CD8-positive, alpha-beta memory T cell (primary cell): Measurements from ENCODE around the gene ONECUT3. TPM values are rescaled to one million over a fixed set of nuclear protein-coding genes. Genes with fewer than 3 reads are reported as not detected.
A peak's percentile ranks its signal among the peaks of the same experiment; 100 is the strongest.

Source experiments
- CTCF ChIA-PET: fragments of 350-600 bp; sonication (Branson Sonifier 250); formaldehyde crosslinking; loops from one replicate; lab custom pipeline; 2021; ENCODE audit warnings: antibody characterized with exemption; lab: Charles Lee
- POLR2A ChIA-PET: fragments of 350-600 bp; sonication (Branson Sonifier 250); formaldehyde crosslinking; loops from one replicate; lab custom pipeline; 2021; ENCODE audit warnings: antibody characterized with exemption; lab: Charles Lee
- DNase-seq, 5 donors: peaks; one replicate each; pipeline versions ENCODE4 v3.0.0 to v3.0.0-alpha.2; 2020 to 2022; ENCODE audit warnings: mixed read lengths in 1 of 5
- H3K27ac ChIP-seq: one replicate; pipeline ENCODE4 v1.7.0; 2013; ENCODE audit warnings: low read depth, mild to moderate bottlenecking, low read length, moderate library complexity
- H3K27me3 ChIP-seq: 2 replicates; pipeline ENCODE4 v1.7.0; 2013; ENCODE audit warnings: low read length, mild to moderate bottlenecking; ENCODE audit not compliant: insufficient read depth, poor library complexity, severe bottlenecking
- H3K36me3 ChIP-seq: 2 replicates; pipeline ENCODE4 v1.7.0; 2013; ENCODE audit warnings: mild to moderate bottlenecking, low read length, moderate library complexity; ENCODE audit not compliant: insufficient read depth
- H3K4me1 ChIP-seq: 2 replicates; pipeline ENCODE4 v1.7.0; 2013; ENCODE audit warnings: mild to moderate bottlenecking, low read length, moderate library complexity; ENCODE audit not compliant: insufficient read depth
- H3K4me3 ChIP-seq: 2 replicates; pipeline ENCODE4 v1.7.0; 2013; ENCODE audit warnings: mild to moderate bottlenecking, low read length
- H3K9me3 ChIP-seq: 2 replicates; pipeline ENCODE4 v1.7.0; 2013; ENCODE audit warnings: mild to moderate bottlenecking, low read length
- H3K27ac Mint-ChIP-seq, 8 donors: one replicate each; pipeline ENCODE4 v1.8.0; 2020 to 2021; ENCODE audit warnings: mixed read lengths in 8 of 8, mild to moderate bottlenecking in 6 of 8, inconsistent platforms in 3 of 8, moderate library complexity in 3 of 8
- H3K27me3 Mint-ChIP-seq, 2 donors: one replicate each; pipeline ENCODE4 v1.8.0; 2020 to 2021; ENCODE audit warnings: mixed read lengths in 2 of 2, mild to moderate bottlenecking in 1 of 2, moderate library complexity in 1 of 2
- H3K36me3 Mint-ChIP-seq, 3 donors: one replicate each; pipeline ENCODE4 v1.8.0; 2020 to 2021; ENCODE audit warnings: mixed read lengths in 3 of 3, inconsistent platforms in 1 of 3, mild to moderate bottlenecking in 1 of 3
- H3K4me1 Mint-ChIP-seq, 3 donors: one replicate each; pipeline ENCODE4 v1.8.0; 2020 to 2021; ENCODE audit warnings: mixed read lengths in 3 of 3, inconsistent platforms in 1 of 3, mild to moderate bottlenecking in 1 of 3
- H3K4me3 Mint-ChIP-seq, 7 donors: one replicate each; pipeline ENCODE4 v1.8.0; 2020 to 2021; ENCODE audit warnings: mixed read lengths in 7 of 7, mild to moderate bottlenecking in 6 of 7, moderate library complexity in 4 of 7, inconsistent platforms in 2 of 7
- H3K9me3 Mint-ChIP-seq, 5 donors: one replicate each; pipeline ENCODE4 v1.8.0; 2020 to 2022; ENCODE audit warnings: mixed read lengths in 5 of 5, mild to moderate bottlenecking in 3 of 5, moderate library complexity in 2 of 5, inconsistent platforms in 1 of 5
- polyA plus RNA-seq: library from polyadenylated mRNA; unstranded; fragments of 300-500 nt; fragmentation: Illumina TruSeq; gene quantifications from one replicate; pipeline ENCODE4 v1.2.3, GENCODE V29; 2021
- total RNA-seq, 2 experiments: library from RNA; stranded (reverse); gene quantifications; one replicate each; pipeline ENCODE4 v1.2.3, GENCODE V29; 2021

Gene ONECUT3
- total and polyA plus RNA-seq, 3 experiments from 2014 or later = not detected

DNA sequence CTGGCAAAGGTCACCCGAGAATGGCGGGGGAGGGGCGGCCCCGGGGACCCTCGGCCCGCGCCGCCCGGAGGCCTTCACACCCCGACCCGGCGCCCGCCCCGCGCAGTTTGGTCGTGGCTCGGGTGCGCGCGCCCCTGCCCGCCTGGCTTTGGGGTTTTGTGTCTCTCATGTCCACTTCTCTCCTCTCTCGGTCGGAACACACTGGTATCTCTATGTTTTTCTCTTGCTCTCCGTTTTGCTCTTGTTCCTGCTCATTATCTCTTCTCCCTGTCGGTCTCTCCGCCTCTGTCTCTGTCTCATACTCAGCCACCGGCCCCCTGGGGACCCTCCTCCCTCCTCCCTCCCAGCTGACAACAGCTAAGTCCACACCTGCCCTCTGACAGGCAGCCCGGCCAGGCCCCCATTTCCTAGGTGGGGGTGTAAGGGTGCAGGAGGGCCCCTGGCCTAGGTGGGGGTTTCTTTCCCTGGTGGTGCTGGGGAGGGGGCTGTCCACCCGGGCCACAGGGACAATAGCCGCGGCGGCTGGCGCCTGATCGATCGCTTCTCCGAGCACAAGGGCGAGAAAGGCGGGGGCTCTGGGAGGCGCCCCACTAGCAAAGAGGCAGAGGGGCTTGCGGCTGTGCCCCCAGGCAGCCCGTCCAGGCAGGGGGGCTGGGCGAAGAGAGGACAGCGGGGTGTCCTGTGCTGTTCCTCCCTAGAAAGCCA, 2.3 kb downstream of the ONECUT3 start:
- Histone ChIP-seq H3K4me3 (no peak overlapping the region), H3K27me3 (peaks cover 58% of the 10 kb centered on the region), H3K36me3 (no peaks in the 10 kb centered on the region), H3K27ac (no peak overlapping the region), H3K9me3 (no peaks in the 10 kb centered on the region), H3K4me1 (no peaks in the 10 kb centered on the region)
- Mint-ChIP-seq H3K9me3 (no peaks in the 10 kb centered on the region), H3K27me3 (peaks cover 48 to 51% of the 10 kb centered on the region in 2 donors), H3K27ac (peak overlapping the region in 2 of 8 donors; percentile 67 to 76), H3K4me1 (peaks cover 4 to 19% (median 5%) of the 10 kb centered on the region in 3 donors), H3K36me3 (no peaks in the 10 kb centered on the region), H3K4me3 (peak overlapping the region in 3 of 7 donors; percentile 7 to 72 (median 67))
- POLR2A ChIA-PET = no interaction called here
- DNase-seq = no peak
- CTCF ChIA-PET = interaction anchor here (1.0 kb wide), 1 partner anchor 13 kb away, joined by 3 read pairs; no protein-coding TSS in a partner anchor

DNA sequence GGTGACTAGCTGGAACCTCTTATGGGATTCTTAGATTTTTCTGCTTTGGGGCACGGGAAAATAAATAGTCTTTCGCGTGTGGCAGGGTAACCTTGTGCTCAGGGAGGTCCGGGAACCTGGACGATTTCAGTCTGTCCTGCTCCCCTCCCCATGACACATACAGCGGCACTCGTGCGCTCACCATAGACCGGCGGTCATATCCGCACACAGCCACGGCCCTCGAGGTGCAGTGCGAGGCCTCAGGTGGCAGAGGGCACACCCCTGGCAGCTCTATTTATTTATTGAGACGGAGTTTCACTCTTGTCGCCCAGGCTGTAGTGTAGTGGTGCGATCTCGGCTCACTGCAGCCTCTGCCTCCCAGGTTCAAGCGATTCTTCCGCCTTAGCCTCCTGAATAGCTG, 3.0 kb downstream of the ONECUT3 start:
- Histone ChIP-seq H3K27ac (no peak overlapping the region), H3K4me1 (no peaks in the 10 kb centered on the region), H3K9me3 (no peaks in the 10 kb centered on the region), H3K27me3 (peaks cover 53% of the 10 kb centered on the region), H3K4me3 (no peak overlapping the region), H3K36me3 (no peaks in the 10 kb centered on the region)
- no peak for DNase-seq
- Mint-ChIP-seq H3K4me3 (peak overlapping the region in 3 of 7 donors; percentile 23 to 50 (median 28)), H3K27ac (no peak overlapping the region), H3K9me3 (no peaks in the 10 kb centered on the region), H3K27me3 (peaks cover 50 to 51% of the 10 kb centered on the region in 2 donors), H3K36me3 (no peaks in the 10 kb centered on the region), H3K4me1 (peaks cover 4 to 19% (median 5%) of the 10 kb centered on the region in 3 donors)
- ChIA-PET CTCF (no interaction called here), POLR2A (no interaction called here)

DNA sequence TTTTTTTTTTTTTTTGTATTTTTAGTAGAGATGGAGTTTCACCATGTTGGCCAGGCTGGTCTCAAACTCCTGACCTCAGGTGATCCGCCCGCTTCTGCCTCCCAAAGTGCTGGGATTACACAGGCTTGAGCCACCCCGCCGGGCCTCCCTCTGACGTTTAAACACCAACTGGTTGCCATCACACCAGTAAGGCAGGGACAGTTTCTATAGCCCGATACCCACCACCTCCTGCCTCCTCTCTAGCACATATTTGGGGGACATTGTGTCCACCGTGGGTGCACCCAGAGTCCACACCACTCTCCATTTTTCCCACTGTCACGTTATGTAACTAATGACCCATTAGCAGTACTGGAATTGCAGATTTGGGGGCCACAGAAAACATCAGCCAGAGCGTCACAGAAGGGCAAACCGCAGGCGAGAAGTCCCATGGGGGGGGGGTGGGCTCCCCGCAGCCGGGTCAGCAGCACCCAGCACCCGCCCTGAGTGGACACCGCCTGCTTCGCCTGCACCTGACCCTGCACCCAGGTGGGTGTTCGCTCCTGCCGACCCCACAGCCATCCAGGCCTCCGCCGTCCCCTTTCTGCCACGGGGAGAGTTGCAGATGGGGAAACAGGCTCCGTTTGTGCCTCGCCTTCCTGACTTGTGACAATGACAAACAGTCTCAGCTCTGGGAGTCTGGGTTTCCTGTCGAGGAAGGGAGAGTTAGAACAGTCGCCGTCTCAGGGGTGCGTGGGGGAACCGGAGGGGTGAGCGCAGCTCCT, 3.6 kb downstream of the ONECUT3 start:
- H3K9me3 ChIP-seq = no peaks in the 10 kb centered on the region
- H3K27ac Mint-ChIP-seq = peak overlapping the region in 4 of 8 donors; percentile 22 to 69 (median 54)
- no peaks in the 10 kb centered on the region for H3K4me1 ChIP-seq

DNA sequence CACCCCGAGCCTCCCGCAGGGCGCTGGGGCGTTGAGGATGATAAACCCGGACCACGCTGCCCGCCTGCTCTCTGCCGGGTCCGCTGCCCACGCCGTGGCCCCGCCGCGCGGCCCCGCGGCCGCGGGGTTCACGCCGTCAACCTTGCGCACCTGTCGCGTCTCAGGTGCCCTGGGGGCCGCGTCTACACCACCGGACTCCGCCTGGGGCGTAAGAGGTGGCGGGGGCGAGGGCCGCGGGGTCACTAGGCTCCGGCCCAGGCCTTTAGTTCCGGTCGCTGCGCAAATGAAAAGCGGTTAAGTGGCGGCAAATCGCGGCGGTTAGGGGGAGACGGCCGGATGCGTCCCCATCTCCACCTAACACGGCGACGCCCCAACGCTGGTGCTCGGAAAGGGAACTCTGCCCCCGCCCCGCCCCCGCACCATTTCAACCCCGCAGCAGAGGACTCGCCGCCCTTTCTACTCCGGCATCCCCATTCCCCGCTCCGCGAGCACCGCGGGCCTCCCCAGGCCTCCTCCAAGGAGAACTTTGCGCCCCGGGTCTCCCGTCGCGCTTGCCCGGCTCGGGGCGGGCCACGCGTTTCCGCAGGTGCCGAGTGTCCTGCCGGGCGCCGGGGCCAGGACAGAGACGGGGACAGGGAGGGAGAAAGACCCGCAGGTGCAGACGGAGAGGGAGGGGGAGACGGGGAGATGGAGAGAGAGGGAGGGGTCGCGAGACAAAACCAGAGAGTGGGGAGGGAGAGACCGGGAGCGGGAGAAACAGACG, 4.3 kb downstream of the ONECUT3 start:
- ChIA-PET POLR2A (no interaction called here), CTCF (no interaction called here)
- Histone ChIP-seq H3K27me3 (peaks cover 44% of the 10 kb centered on the region), H3K27ac (no peak overlapping the region), H3K4me1 (no peaks in the 10 kb centered on the region), H3K4me3 (no peak overlapping the region), H3K36me3 (no peaks in the 10 kb centered on the region), H3K9me3 (no peaks in the 10 kb centered on the region)
- H3K36me3 Mint-ChIP-seq = no peaks in the 10 kb centered on the region
- H3K27me3 Mint-ChIP-seq = peaks cover 39 to 45% of the 10 kb centered on the region in 2 donors
- peaks cover 4 to 16% (median 4%) of the 10 kb centered on the region in 3 donors for H3K4me1 Mint-ChIP-seq
- DNase-seq = no peak
- no peaks in the 10 kb centered on the region for H3K9me3 Mint-ChIP-seq
- no peak overlapping the region for H3K27ac Mint-ChIP-seq
- H3K4me3 Mint-ChIP-seq = no peak overlapping the region

More for the DNA sequence above, 3.6 kb downstream of the ONECUT3 start:
- peaks cover 4 to 16% (median 4%) of the 10 kb centered on the region in 3 donors for H3K4me1 Mint-ChIP-seq
- H3K4me3 Mint-ChIP-seq = peak overlapping the region in 1 of 7 donors; percentile 40
- peaks cover 46 to 51% of the 10 kb centered on the region in 2 donors for H3K27me3 Mint-ChIP-seq
- no peak for DNase-seq
- peaks cover 52% of the 10 kb centered on the region for H3K27me3 ChIP-seq
- no peaks in the 10 kb centered on the region for H3K36me3 Mint-ChIP-seq
- no peaks in the 10 kb centered on the region for H3K9me3 Mint-ChIP-seq
- ChIA-PET CTCF (no interaction called here), POLR2A (no interaction called here)
- no peak overlapping the region for H3K27ac ChIP-seq
- no peaks in the 10 kb centered on the region for H3K36me3 ChIP-seq
- no peak overlapping the region for H3K4me3 ChIP-seq

DNA sequence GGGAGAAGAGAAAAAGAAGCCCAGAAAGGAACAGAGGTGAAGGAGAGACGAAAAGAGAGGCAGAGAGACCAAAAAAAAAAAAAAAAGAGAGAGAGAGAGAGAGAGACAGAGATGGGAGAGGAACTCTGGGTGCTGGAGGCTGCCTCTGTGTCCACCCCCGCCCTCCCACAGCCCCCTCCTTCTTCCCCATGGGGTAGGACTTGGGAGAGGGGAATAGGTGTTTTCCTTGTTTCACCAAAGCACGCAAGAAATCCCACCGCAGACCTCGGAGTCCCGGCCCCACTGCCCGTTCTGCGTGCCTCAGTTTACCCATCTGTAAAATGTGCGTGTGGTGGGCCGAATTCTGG, 4.9 kb downstream of the ONECUT3 start:
- H3K9me3 Mint-ChIP-seq = no peaks in the 10 kb centered on the region
- Histone ChIP-seq H3K27ac (no peak overlapping the region), H3K27me3 (peaks cover 41% of the 10 kb centered on the region), H3K36me3 (no peaks in the 10 kb centered on the region), H3K4me3 (no peak overlapping the region), H3K9me3 (no peaks in the 10 kb centered on the region), H3K4me1 (no peaks in the 10 kb centered on the region)
- no peak overlapping the region for H3K4me3 Mint-ChIP-seq
- ChIA-PET CTCF (no interaction called here), POLR2A (no interaction called here)
- no peak for DNase-seq
- H3K27me3 Mint-ChIP-seq = peaks cover 40 to 44% of the 10 kb centered on the region in 2 donors
- H3K4me1 Mint-ChIP-seq = peaks cover 4 to 13% (median 4%) of the 10 kb centered on the region in 3 donors
- H3K36me3 Mint-ChIP-seq = no peaks in the 10 kb centered on the region
- H3K27ac Mint-ChIP-seq = no peak overlapping the region

DNA sequence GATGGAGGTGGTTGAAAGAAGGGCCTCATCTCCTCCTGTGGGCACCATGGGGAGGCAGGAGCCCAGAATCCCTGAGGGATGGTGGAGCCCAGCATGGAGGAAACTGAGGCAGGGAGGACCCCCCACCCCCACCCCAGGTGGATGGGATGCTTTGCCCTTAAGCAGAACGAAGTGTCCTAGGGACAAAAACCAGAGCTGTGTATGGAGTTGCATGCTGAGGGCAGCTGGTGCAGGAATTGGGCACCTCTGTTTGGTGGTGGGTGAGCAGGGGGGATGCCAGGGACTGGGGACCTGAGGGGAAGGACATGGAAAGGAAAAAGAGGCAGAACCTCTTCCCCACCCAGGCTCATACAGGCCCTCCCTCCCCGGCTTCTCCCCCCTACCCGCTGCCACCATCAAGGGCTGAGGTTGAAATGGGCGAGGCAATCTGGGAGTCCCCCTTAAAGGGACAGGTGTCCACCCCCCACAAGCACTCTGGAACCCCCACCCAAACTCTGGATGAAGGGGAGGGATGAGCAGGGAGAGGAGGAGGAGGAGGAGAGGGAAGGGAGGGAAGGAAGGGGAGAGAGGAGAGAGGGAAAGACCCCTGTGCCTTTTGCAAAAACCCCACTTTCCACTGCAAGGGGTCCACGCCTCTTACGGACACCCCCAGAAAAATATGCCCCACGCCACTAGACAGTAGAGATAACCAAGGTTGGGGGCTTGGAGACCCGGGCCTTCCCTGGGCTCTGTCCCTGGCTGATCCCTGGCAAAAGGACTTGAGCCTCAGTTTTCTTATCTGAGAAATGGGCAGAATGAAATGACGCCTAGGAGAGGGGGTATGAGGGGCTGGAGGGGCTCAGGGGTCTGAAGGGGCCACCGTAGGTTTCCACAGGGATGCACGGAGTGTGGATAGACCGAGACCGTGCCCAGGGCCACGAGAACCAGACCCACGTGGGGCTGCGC, 5.9 kb downstream of the ONECUT3 start:
- H3K27me3 ChIP-seq = peaks cover 50% of the 10 kb centered on the region
- DNase-seq = no peak
- H3K27ac ChIP-seq = no peak overlapping the region
- H3K36me3 ChIP-seq = no peaks in the 10 kb centered on the region
- CTCF ChIA-PET = no interaction called here
- Mint-ChIP-seq H3K9me3 (no peaks in the 10 kb centered on the region), H3K36me3 (no peaks in the 10 kb centered on the region), H3K27ac (no peak overlapping the region), H3K4me1 (peaks cover 4 to 13% (median 4%) of the 10 kb centered on the region in 3 donors), H3K27me3 (peaks cover 49 to 54% of the 10 kb centered on the region in 2 donors), H3K4me3 (no peak overlapping the region)
- H3K4me3 ChIP-seq = no peak overlapping the region
- no peaks in the 10 kb centered on the region for H3K9me3 ChIP-seq
- POLR2A ChIA-PET = no interaction called here
- no peaks in the 10 kb centered on the region for H3K4me1 ChIP-seq

DNA sequence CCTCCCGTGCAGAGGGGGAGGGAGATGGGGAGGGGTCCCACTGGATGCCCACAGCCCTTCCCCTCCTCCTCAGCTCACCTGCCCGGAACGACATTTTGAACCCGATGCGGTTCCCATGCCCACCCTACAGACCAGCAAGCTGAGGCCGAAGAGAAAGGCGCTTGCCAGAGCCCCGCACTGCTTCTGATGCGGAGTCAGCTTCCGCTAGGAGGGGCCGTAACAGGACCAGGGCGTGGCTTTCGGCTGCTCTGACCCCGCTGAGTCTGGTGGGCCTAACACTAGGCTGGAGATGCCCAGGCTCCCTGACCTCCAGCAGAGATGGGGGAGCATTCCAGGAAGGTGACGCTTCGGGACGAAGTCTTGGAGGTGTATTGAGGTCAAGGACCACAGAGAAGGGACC, 6.7 kb downstream of the ONECUT3 start:
- Mint-ChIP-seq H3K27ac (no peak overlapping the region), H3K27me3 (peaks cover 52 to 58% of the 10 kb centered on the region in 2 donors), H3K9me3 (no peaks in the 10 kb centered on the region), H3K36me3 (no peaks in the 10 kb centered on the region), H3K4me3 (no peak overlapping the region), H3K4me1 (peaks cover 4 to 13% (median 4%) of the 10 kb centered on the region in 3 donors)
- Histone ChIP-seq H3K9me3 (no peaks in the 10 kb centered on the region), H3K27ac (no peak overlapping the region), H3K4me3 (no peak overlapping the region), H3K36me3 (no peaks in the 10 kb centered on the region), H3K27me3 (peaks cover 50% of the 10 kb centered on the region), H3K4me1 (no peaks in the 10 kb centered on the region)
- ChIA-PET POLR2A (no interaction called here), CTCF (interaction anchor here (1.2 kb wide), 1 partner anchor 214 kb away, joined by 4 read pairs; no protein-coding TSS in a partner anchor)
- DNase-seq = no peak
